WTC11 (cell line): Measurements from ENCODE around the gene PTGER1.

Experiments
- ATF2 ChIP-seq: sonication (generic); formaldehyde crosslinking; IDR thresholded peaks from 2 replicates; pipeline ENCODE4 v1.8.1; 2022; ENCODE audit warnings: low read depth, missing genetic modification reagents, borderline replicate concordance
- MYBL2 ChIP-seq: sonication (generic); formaldehyde crosslinking; IDR thresholded peaks from 2 replicates; pipeline ENCODE4 v1.8.1; 2023; ENCODE audit warnings: mild to moderate bottlenecking, moderate library complexity, missing genetic modification reagents

- TF ChIP-seq ATF2 (CRISPR knock-in tag) (no peak), MYBL2 (no peak)
These were observed 33.9 kb downstream of the PTGER1 start for GRCh38 chr19:14441041-14441938.
